ENCODE measurements around the gene TMEM125.
A peak's percentile ranks its signal among the peaks of the same experiment; 100 is the strongest.

TMEM125 gene

DNA sequence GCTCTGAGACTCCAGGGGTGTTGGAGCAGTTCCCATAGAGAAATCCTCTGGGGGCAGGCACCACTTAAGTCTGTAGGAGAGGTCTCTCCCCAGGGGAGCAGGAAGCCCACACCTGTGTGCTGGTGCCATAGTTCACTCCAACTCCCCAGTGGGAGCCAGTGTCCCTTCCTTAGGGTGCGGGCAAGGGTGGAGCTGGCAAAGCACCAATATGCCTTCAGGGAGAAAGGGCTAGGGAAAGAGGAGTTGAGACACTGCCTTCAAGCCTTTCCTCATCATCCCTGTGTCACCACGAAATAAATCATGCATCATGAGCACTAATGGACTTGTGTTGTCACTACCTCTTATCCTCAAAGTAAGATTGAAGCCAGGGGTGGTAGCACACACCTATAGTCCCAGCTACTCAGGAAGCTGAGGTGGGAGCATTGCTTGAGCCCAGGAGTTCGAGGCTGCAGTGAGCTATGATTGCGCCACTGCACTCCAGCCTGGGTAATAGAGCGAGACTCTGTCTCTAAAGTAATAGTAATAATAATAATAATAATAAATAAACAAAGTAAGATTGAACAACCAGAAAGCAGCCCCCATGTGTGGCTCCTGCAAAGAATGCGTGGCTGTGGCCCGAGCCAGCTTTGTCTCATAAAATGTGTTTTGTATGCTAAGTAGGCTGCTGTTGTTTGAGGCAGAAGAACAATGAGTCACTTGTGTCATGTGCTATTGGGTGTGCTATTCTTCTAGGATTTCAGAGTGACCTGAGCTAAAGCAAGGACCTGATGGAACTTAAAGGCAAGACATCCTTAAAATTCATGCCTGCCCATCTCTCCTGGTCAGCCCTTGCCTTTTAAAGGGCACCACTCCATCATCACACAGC lies 24.3 kb downstream of the TMEM125 start:
- no peak overlapping the region for H3K4me3 ChIP-seq (ENCODE audit: low read length, poor library complexity, severe bottlenecking)
- no peaks in the 10 kb centered on the region for H3K79me2 ChIP-seq (ENCODE audit: insufficient read depth, low read length)
- peaks cover 11% of the 10 kb centered on the region for H3K4me1 ChIP-seq (ENCODE audit: insufficient read depth, low read length, poor library complexity, severe bottlenecking)
- no peaks in the 10 kb centered on the region for H4K20me1 ChIP-seq (ENCODE audit: insufficient read depth, low read length, poor library complexity, severe bottlenecking)
- no peak overlapping the region for H2AFZ ChIP-seq (ENCODE audit: low read length)
- no peaks in the 10 kb centered on the region for H3K9me3 ChIP-seq (ENCODE audit: insufficient read depth, low read depth, low read length)
- H3K9me2 ChIP-seq (replicated peaks; ENCODE audit: low read depth, low read length) = no peaks in the 10 kb centered on the region
- no peaks in the 10 kb centered on the region for H3K27me3 ChIP-seq (ENCODE audit: insufficient read depth, low read length, poor library complexity, severe bottlenecking)
- H3K36me3 ChIP-seq (ENCODE audit: insufficient read depth, low read length) = no peaks in the 10 kb centered on the region
- H3K4me2 ChIP-seq (ENCODE audit: low read depth, low read length, poor library complexity, severe bottlenecking) = no peak overlapping the region
- TF ChIP-seq EZH2phosphoT487 (IDR thresholded peaks at IDR 0.05; ENCODE audit: borderline replicate concordance) (no peak), CTCF (conservative IDR thresholded peaks at IDR 0.05; ENCODE audit: low read length) (no peak)
- no peak overlapping the region for H3K9ac ChIP-seq (ENCODE audit: low read depth, low read length, poor library complexity, severe bottlenecking)
- H3F3A ChIP-seq (ENCODE audit: low read depth) = no peaks in the 10 kb centered on the region

DNA sequence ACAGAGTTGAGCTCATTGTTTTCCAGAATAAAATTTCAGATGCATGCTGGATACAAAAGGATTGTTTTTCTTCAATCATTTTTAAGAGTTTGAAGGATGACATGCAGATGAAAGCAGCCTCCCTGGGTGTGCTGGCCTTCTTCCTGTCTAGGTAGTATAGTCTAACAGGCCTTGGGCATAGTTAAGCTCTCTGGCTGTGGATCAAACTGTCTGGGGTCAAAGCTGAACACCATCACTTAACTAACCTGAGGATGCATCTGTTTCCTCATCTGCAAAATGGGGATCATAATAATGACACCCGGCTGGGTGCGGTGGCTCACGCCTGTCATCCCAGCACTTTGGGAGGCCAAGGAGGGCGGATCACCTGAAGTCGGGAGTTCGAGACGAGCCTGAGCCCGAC lies 25.0 kb downstream of the TMEM125 start:
- H3K9me2 ChIP-seq (replicated peaks; ENCODE audit: low read depth, low read length) = no peaks in the 10 kb centered on the region
- H3K27me3 ChIP-seq (ENCODE audit: insufficient read depth, low read length, poor library complexity, severe bottlenecking) = no peaks in the 10 kb centered on the region
- H3K36me3 ChIP-seq (ENCODE audit: insufficient read depth, low read length) = no peaks in the 10 kb centered on the region
- H3K4me3 ChIP-seq (ENCODE audit: low read length, poor library complexity, severe bottlenecking) = no peak overlapping the region
- H3F3A ChIP-seq (ENCODE audit: low read depth) = no peaks in the 10 kb centered on the region
- no peaks in the 10 kb centered on the region for H4K20me1 ChIP-seq (ENCODE audit: insufficient read depth, low read length, poor library complexity, severe bottlenecking)
- no peak overlapping the region for H3K9ac ChIP-seq (ENCODE audit: low read depth, low read length, poor library complexity, severe bottlenecking)
- no peaks in the 10 kb centered on the region for H3K9me3 ChIP-seq (ENCODE audit: insufficient read depth, low read depth, low read length)
- TF ChIP-seq EZH2phosphoT487 (IDR thresholded peaks at IDR 0.05; ENCODE audit: borderline replicate concordance) (no peak), CTCF (conservative IDR thresholded peaks at IDR 0.05; ENCODE audit: low read length) (no peak)
- H3K4me2 ChIP-seq (ENCODE audit: low read depth, low read length, poor library complexity, severe bottlenecking) = no peak overlapping the region
- H3K79me2 ChIP-seq (ENCODE audit: insufficient read depth, low read length) = no peaks in the 10 kb centered on the region
- peaks cover 11% of the 10 kb centered on the region for H3K4me1 ChIP-seq (ENCODE audit: insufficient read depth, low read length, poor library complexity, severe bottlenecking)
- H2AFZ ChIP-seq (ENCODE audit: low read length) = no peak overlapping the region

DNA sequence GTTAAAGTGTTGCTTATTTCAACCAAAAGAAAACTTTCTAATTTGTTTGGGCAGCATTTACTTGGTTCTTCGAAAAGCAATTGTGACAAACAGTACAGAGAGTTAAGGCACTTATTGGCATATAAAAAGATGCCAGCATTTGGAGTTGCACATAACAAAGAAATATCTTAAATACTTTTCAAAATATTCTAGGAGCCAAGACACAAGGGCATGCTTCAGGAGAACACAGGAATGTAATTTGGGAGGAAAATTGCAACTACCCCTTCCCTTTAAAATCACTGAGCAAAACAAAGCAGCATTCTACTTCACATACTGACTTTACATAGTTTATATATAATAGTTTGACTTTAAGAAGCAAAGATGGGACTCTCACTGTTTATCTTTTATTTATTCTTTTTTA lies 26.4 kb downstream of the TMEM125 start:
- H3K79me2 ChIP-seq (ENCODE audit: insufficient read depth, low read length) = no peaks in the 10 kb centered on the region
- peak overlapping the region; percentile 83 for H2AFZ ChIP-seq (ENCODE audit: low read length)
- no peaks in the 10 kb centered on the region for H4K20me1 ChIP-seq (ENCODE audit: insufficient read depth, low read length, poor library complexity, severe bottlenecking)
- no peaks in the 10 kb centered on the region for H3K9me3 ChIP-seq (ENCODE audit: insufficient read depth, low read depth, low read length)
- TF ChIP-seq EZH2phosphoT487 (IDR thresholded peaks at IDR 0.05; ENCODE audit: borderline replicate concordance) (no peak), CTCF (conservative IDR thresholded peaks at IDR 0.05; ENCODE audit: low read length) (no peak)
- peak overlapping the region; percentile 30 for H3K4me2 ChIP-seq (ENCODE audit: low read depth, low read length, poor library complexity, severe bottlenecking)
- no peaks in the 10 kb centered on the region for H3K27me3 ChIP-seq (ENCODE audit: insufficient read depth, low read length, poor library complexity, severe bottlenecking)
- no peaks in the 10 kb centered on the region for H3F3A ChIP-seq (ENCODE audit: low read depth)
- H3K36me3 ChIP-seq (ENCODE audit: insufficient read depth, low read length) = no peaks in the 10 kb centered on the region
- H3K9ac ChIP-seq (ENCODE audit: low read depth, low read length, poor library complexity, severe bottlenecking) = peak overlapping the region; percentile 51
- peaks cover 22% of the 10 kb centered on the region for H3K4me1 ChIP-seq (ENCODE audit: insufficient read depth, low read length, poor library complexity, severe bottlenecking)
- no peaks in the 10 kb centered on the region for H3K9me2 ChIP-seq (replicated peaks; ENCODE audit: low read depth, low read length)
- no peak overlapping the region for H3K4me3 ChIP-seq (ENCODE audit: low read length, poor library complexity, severe bottlenecking)
